SK-N-SH (cell line): ENCODE data around the gene PLCB1.

Source experiments
- CTCF ChIP-seq: fragments of 200-600 bp; sonication (generic); IDR thresholded peaks from 2 replicates; pipeline ENCODE4 v1.6.1; 2017; ENCODE audit warnings: antibody characterized with exemption, mild to moderate bottlenecking, moderate library complexity
- EP300 ChIP-seq, 2 experiments: IDR thresholded peaks; 2 replicates each; pipeline versions ENCODE4 v1.4.0 to v1.6.1; 2012; ENCODE audit warnings: borderline replicate concordance in 1 of 2, low read depth in 1 of 2, low read length in 1 of 2
- GABPA ChIP-seq: IDR thresholded peaks from 2 replicates; pipeline ENCODE4 v1.4.0; 2012; ENCODE audit warnings: low read depth, mild to moderate bottlenecking
- PBX3 ChIP-seq: IDR thresholded peaks from 2 replicates; pipeline ENCODE4; 2012
- USF2 ChIP-seq: fragments of 150-350 bp; IDR thresholded peaks from 2 replicates; pipeline ENCODE4 v1.6.1; 2017; ENCODE audit warnings: antibody characterized with exemption, low read length, low read depth, borderline replicate concordance

- TF ChIP-seq CTCF (no peak), PBX3 (no peak), GABPA (no peak), USF2 (no peak), EP300 (IDR thresholded peaks at IDR 0.05; ENCODE audit: borderline replicate concordance in 1 of 2, low read depth in 1 of 2, low read length in 1 of 2) (no peak)
These were observed 455.7 kb downstream of the PLCB1 start for GRCh38 chr20:8587810-8588209.
